H1 (cell line): ENCODE results near the gene CSNK1G3. TPM values are rescaled to one million over a fixed set of nuclear protein-coding genes. Genes with fewer than 3 reads are reported as not detected.

ENCODE experiments used
- CBX8 ChIP-seq: fragments of 300-800, 300-1000 bp; sonication (generic); IDR thresholded peaks from 2 replicates; pipeline ENCODE4 v1.7.1; 2016; ENCODE audit warnings: low read depth, low read length, borderline replicate concordance
- JUN ChIP-seq: IDR thresholded peaks from 2 replicates; pipeline ENCODE4 v1.6.1; 2011; ENCODE audit warnings: low read depth, mild to moderate bottlenecking, improper control_type of control experiment, low read length
- RNF2 ChIP-seq: fragments of 200-900, 300-1000 bp; sonication (generic); IDR thresholded peaks from 2 replicates; pipeline ENCODE4 v1.7.1; 2016; ENCODE audit warnings: borderline replicate concordance, low read depth, mild to moderate bottlenecking, antibody characterized with exemption, low read length; ENCODE audit not compliant: poor library complexity, severe bottlenecking; ENCODE audit errors: missing control alignments
- ZNF274 ChIP-seq: IDR thresholded peaks from 2 replicates; pipeline ENCODE4 v1.7.0; 2012; ENCODE audit warnings: low read length, borderline replicate concordance; ENCODE audit errors: extremely low read depth
- polyA plus RNA-seq, 7 experiments: library from polyadenylated mRNA; depleted of rRNA in 3 of 7; stranded (reverse) in 5 of 7; unstranded in 2 of 7; fragments of >200 nt in 5 of 7; fragments of 200-250 nt in 2 of 7; gene quantifications; 1 replicate in 5 of 7; 2 replicates in 1 of 7; 4 replicates in 1 of 7; pipeline versions ENCODE4 v1.2.1 to v1.2.3, GENCODE V29; 2011 to 2013; ENCODE audit warnings: missing spikeins in 2 of 7, mixed read lengths in 2 of 7
- total RNA-seq: library from RNA; stranded (reverse); fragmentation: NEBNext Ultra II Directional; extraction: Animal tissue kit (Norgen Biotek cat#: 25700); gene quantifications from 2 replicates; pipeline ENCODE4 v1.2.1, GENCODE V29; 2021
- TF ChIP-seq, protein P1 (sequence below): fragments of 300-600 bp; sonication (generic); IDR thresholded peaks from 2 replicates; pipeline ENCODE4 v1.7.1; 2012; ENCODE audit warnings: low read length, moderate library complexity, mild to moderate bottlenecking, inconsistent platforms; ENCODE audit not compliant: insufficient replicate concordance

CSNK1G3 gene
- total and polyA plus RNA-seq, 2 of the 8 experiments (the other 6 are each of a cell fraction or from before 2014, with no cell fraction given) = 10.6 to 58.9 TPM

GRCh38 chr5:123626051-123626450 is 114.1 kb downstream of the CSNK1G3 start (continued):
- TF ChIP-seq, protein P1, sequence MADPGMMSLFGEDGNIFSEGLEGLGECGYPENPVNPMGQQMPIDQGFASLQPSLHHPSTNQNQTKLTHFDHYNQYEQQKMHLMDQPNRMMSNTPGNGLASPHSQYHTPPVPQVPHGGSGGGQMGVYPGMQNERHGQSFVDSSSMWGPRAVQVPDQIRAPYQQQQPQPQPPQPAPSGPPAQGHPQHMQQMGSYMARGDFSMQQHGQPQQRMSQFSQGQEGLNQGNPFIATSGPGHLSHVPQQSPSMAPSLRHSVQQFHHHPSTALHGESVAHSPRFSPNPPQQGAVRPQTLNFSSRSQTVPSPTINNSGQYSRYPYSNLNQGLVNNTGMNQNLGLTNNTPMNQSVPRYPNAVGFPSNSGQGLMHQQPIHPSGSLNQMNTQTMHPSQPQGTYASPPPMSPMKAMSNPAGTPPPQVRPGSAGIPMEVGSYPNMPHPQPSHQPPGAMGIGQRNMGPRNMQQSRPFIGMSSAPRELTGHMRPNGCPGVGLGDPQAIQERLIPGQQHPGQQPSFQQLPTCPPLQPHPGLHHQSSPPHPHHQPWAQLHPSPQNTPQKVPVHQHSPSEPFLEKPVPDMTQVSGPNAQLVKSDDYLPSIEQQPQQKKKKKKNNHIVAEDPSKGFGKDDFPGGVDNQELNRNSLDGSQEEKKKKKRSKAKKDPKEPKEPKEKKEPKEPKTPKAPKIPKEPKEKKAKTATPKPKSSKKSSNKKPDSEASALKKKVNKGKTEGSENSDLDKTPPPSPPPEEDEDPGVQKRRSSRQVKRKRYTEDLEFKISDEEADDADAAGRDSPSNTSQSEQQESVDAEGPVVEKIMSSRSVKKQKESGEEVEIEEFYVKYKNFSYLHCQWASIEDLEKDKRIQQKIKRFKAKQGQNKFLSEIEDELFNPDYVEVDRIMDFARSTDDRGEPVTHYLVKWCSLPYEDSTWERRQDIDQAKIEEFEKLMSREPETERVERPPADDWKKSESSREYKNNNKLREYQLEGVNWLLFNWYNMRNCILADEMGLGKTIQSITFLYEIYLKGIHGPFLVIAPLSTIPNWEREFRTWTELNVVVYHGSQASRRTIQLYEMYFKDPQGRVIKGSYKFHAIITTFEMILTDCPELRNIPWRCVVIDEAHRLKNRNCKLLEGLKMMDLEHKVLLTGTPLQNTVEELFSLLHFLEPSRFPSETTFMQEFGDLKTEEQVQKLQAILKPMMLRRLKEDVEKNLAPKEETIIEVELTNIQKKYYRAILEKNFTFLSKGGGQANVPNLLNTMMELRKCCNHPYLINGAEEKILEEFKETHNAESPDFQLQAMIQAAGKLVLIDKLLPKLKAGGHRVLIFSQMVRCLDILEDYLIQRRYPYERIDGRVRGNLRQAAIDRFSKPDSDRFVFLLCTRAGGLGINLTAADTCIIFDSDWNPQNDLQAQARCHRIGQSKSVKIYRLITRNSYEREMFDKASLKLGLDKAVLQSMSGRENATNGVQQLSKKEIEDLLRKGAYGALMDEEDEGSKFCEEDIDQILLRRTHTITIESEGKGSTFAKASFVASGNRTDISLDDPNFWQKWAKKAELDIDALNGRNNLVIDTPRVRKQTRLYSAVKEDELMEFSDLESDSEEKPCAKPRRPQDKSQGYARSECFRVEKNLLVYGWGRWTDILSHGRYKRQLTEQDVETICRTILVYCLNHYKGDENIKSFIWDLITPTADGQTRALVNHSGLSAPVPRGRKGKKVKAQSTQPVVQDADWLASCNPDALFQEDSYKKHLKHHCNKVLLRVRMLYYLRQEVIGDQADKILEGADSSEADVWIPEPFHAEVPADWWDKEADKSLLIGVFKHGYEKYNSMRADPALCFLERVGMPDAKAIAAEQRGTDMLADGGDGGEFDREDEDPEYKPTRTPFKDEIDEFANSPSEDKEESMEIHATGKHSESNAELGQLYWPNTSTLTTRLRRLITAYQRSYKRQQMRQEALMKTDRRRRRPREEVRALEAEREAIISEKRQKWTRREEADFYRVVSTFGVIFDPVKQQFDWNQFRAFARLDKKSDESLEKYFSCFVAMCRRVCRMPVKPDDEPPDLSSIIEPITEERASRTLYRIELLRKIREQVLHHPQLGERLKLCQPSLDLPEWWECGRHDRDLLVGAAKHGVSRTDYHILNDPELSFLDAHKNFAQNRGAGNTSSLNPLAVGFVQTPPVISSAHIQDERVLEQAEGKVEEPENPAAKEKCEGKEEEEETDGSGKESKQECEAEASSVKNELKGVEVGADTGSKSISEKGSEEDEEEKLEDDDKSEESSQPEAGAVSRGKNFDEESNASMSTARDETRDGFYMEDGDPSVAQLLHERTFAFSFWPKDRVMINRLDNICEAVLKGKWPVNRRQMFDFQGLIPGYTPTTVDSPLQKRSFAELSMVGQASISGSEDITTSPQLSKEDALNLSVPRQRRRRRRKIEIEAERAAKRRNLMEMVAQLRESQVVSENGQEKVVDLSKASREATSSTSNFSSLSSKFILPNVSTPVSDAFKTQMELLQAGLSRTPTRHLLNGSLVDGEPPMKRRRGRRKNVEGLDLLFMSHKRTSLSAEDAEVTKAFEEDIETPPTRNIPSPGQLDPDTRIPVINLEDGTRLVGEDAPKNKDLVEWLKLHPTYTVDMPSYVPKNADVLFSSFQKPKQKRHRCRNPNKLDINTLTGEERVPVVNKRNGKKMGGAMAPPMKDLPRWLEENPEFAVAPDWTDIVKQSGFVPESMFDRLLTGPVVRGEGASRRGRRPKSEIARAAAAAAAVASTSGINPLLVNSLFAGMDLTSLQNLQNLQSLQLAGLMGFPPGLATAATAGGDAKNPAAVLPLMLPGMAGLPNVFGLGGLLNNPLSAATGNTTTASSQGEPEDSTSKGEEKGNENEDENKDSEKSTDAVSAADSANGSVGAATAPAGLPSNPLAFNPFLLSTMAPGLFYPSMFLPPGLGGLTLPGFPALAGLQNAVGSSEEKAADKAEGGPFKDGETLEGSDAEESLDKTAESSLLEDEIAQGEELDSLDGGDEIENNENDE = no peak
- TF ChIP-seq RNF2 (no peak), JUN (no peak), ZNF274 (no peak), CBX8 (no peak)
